Measurements from ENCODE around the gene UPP2. TPM values are rescaled to one million over a fixed set of nuclear protein-coding genes. Genes with fewer than 3 reads are reported as not detected.

The UPP2 gene
- total and polyA plus RNA-seq, 2 donors (not counting 1 experiment from before 2014, with no cell fraction given): not detected

DNA sequence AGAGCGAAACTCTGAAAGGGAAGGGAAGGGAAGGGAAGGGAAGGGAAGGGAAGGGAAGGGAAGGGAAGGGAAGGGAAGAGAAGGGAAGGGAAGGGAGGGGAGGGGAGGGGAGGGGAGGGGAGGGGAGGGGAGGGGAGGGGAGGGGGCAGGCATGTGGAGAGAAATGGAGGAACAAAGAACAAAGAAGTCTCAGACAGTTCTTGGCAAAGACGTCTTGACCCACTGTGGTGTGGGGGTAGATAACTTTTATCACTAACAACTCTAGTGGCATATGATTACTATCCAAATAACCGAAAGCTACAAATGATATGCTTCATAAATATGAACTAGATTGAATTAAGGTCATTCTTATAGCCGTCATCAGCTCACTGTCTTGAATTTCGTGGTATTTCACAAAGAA is 3.2 kb downstream of the UPP2 start:
- no peak overlapping the region for H2AFZ ChIP-seq (ENCODE audit: insufficient read depth, low read depth, low read length, poor library complexity, severe bottlenecking)
- DNase-seq: no peak
- Mint-ChIP-seq H3K27ac (no peak overlapping the region), H3K4me1 (no peaks in the 10 kb centered on the region), H3K27me3 (no peaks in the 10 kb centered on the region), H3K4me3 (no peak overlapping the region), H3K9me3 (ENCODE audit: insufficient read depth) (no peaks in the 10 kb centered on the region)
- intact Hi-C loops (cut with micrococcal nuclease): no loop called here
- no peaks in the 10 kb centered on the region for H3K36me3 ChIP-seq (replicated peaks in 1 of 2; ENCODE audit: control extremely low read depth in 1 of 2, control insufficient read depth in 1 of 2, extremely low read depth in 1 of 2, insufficient read depth in 2 of 2, low read length in 1 of 2)
- TF ChIP-seq EZH2 (IDR thresholded peaks at IDR 0.05; ENCODE audit: borderline replicate concordance, insufficient read depth, low read depth, low read length, poor library complexity, severe bottlenecking): no peak
- 100% methylated on average over 1 of the region's 5 CpGs for WGBS (ENCODE audit: insufficient coverage)
- H3K27me3 ChIP-seq (replicated peaks in 1 of 4; ENCODE audit: control extremely low read depth in 1 of 4, control insufficient read depth in 3 of 4, insufficient read depth in 4 of 4, low read length in 3 of 4): no peaks in the 10 kb centered on the region
- no peak for ATAC-seq (ENCODE audit: low read depth)
- H3K9me3 ChIP-seq (ENCODE audit: control extremely low read depth in 1 of 3, control insufficient read depth in 2 of 3, insufficient read depth in 1 of 3, low read length in 2 of 3): no peaks in the 10 kb centered on the region
- no peak overlapping the region for H3K27ac ChIP-seq (ENCODE audit: low read length in 2 of 2)
- ChIA-PET POLR2A (no interaction called here), CTCF (interaction anchor here (0.7 kb wide), 1 partner anchor 75 kb away, joined by 3 read pairs; no protein-coding TSS in a partner anchor)
- H3K4me3 ChIP-seq (ENCODE audit: control extremely low read depth in 1 of 5, extremely low read depth in 1 of 5, insufficient read depth in 1 of 5, low read depth in 2 of 5, low read length in 4 of 5): no peak overlapping the region
- H3K4me2 ChIP-seq (replicated peaks; ENCODE audit: low read depth, low read length, poor library complexity, severe bottlenecking): no peak overlapping the region
- H3K4me1 ChIP-seq (ENCODE audit: control insufficient read depth in 2 of 2, insufficient read depth in 2 of 2, low read length in 2 of 2): no peaks in the 10 kb centered on the region
- no peaks in the 10 kb centered on the region for H4K20me1 ChIP-seq (ENCODE audit: control insufficient read depth, insufficient read depth, low read length, poor library complexity, severe bottlenecking)
- no peak overlapping the region for H3K9ac ChIP-seq (ENCODE audit: low read length)
- no peaks in the 10 kb centered on the region for H3K79me2 ChIP-seq (ENCODE audit: control insufficient read depth, insufficient read depth, low read length)

DNA sequence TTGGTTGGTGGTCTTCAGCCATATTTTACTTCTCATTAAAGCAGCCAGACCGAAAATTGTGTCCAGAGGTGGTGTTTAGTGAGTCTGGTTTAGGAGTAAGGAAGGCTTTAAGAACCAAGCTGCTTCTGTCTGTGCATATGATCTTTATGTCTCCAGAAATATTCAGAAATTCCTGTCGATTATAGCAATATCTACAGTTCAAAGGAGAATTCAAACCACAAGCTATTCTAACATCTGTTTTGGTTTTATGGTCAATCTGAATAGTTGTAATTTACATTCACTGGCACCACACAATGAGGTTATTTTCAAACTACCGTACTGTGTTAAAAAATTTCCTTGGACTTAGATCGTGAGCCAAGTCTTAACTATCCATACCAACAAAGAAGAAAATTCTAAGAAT is 11.3 kb downstream of the UPP2 start:
- no peaks in the 10 kb centered on the region for H3K9me3 Mint-ChIP-seq (ENCODE audit: insufficient read depth)
- Histone ChIP-seq H3K4me2 (replicated peaks; ENCODE audit: low read depth, low read length, poor library complexity, severe bottlenecking) (no peak overlapping the region), H3K36me3 (replicated peaks in 1 of 2; ENCODE audit: control extremely low read depth in 1 of 2, control insufficient read depth in 1 of 2, extremely low read depth in 1 of 2, insufficient read depth in 2 of 2, low read length in 1 of 2) (no peaks in the 10 kb centered on the region), H3K4me1 (ENCODE audit: control insufficient read depth in 2 of 2, insufficient read depth in 2 of 2, low read length in 2 of 2) (no peaks in the 10 kb centered on the region), H4K20me1 (ENCODE audit: control insufficient read depth, insufficient read depth, low read length, poor library complexity, severe bottlenecking) (no peaks in the 10 kb centered on the region), H3K27me3 (replicated peaks in 1 of 4; ENCODE audit: control extremely low read depth in 1 of 4, control insufficient read depth in 3 of 4, insufficient read depth in 4 of 4, low read length in 3 of 4) (no peaks in the 10 kb centered on the region), H3K4me3 (ENCODE audit: control extremely low read depth in 1 of 5, extremely low read depth in 1 of 5, insufficient read depth in 1 of 5, low read depth in 2 of 5, low read length in 4 of 5) (no peak overlapping the region), H3K27ac (ENCODE audit: low read length in 2 of 2) (no peak overlapping the region), H3K79me2 (ENCODE audit: control insufficient read depth, insufficient read depth, low read length) (no peaks in the 10 kb centered on the region), H3K9ac (ENCODE audit: low read length) (no peak overlapping the region), H3K9me3 (ENCODE audit: control extremely low read depth in 1 of 3, control insufficient read depth in 2 of 3, insufficient read depth in 1 of 3, low read length in 2 of 3) (peaks cover 0 to 3% (median 0%) of the 10 kb centered on the region in 3 donors), H2AFZ (ENCODE audit: insufficient read depth, low read depth, low read length, poor library complexity, severe bottlenecking) (no peak overlapping the region)
- H3K27ac Mint-ChIP-seq: no peak overlapping the region
- ChIA-PET CTCF (interaction anchor here (1.4 kb wide), 1 partner anchor 641 kb away, joined by 3 read pairs; no protein-coding TSS in a partner anchor), POLR2A (no interaction called here)
- ATAC-seq (ENCODE audit: low read depth) (no peak), DNase-seq (no peak)
- H3K4me3 Mint-ChIP-seq: no peak overlapping the region
- H3K4me1 Mint-ChIP-seq: no peaks in the 10 kb centered on the region
- H3K27me3 Mint-ChIP-seq: peaks cover 5% of the 10 kb centered on the region
- no peak for TF ChIP-seq EZH2 (IDR thresholded peaks at IDR 0.05; ENCODE audit: borderline replicate concordance, insufficient read depth, low read depth, low read length, poor library complexity, severe bottlenecking)
- TF ChIP-seq, protein P1, sequence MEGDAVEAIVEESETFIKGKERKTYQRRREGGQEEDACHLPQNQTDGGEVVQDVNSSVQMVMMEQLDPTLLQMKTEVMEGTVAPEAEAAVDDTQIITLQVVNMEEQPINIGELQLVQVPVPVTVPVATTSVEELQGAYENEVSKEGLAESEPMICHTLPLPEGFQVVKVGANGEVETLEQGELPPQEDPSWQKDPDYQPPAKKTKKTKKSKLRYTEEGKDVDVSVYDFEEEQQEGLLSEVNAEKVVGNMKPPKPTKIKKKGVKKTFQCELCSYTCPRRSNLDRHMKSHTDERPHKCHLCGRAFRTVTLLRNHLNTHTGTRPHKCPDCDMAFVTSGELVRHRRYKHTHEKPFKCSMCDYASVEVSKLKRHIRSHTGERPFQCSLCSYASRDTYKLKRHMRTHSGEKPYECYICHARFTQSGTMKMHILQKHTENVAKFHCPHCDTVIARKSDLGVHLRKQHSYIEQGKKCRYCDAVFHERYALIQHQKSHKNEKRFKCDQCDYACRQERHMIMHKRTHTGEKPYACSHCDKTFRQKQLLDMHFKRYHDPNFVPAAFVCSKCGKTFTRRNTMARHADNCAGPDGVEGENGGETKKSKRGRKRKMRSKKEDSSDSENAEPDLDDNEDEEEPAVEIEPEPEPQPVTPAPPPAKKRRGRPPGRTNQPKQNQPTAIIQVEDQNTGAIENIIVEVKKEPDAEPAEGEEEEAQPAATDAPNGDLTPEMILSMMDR (IDR thresholded peaks at IDR 0.05): no peak
- intact Hi-C loops (cut with micrococcal nuclease): no loop called here
- WGBS (ENCODE audit: insufficient coverage): 88% methylated on average over 2 of the region's 4 CpGs
